22Rv1 (cell line): ENCODE results near the gene BCL10.

Experiments
- H3K27ac ChIP-seq: fragments of 450-650 bp; 2 replicates; pipeline ENCODE4 v1.5.1; 2017
- ZFX ChIP-seq: fragments of 450-650 bp; IDR thresholded peaks from 2 replicates; pipeline ENCODE4 v1.6.1; 2017; ENCODE audit warnings: antibody characterized with exemption, borderline replicate concordance
- TF ChIP-seq, protein P1 (sequence below): fragments of 450-650 bp; IDR thresholded peaks from 2 replicates; pipeline ENCODE4 v1.5.1; 2017; ENCODE audit warnings: mild to moderate bottlenecking

The BCL10 gene

DNA sequence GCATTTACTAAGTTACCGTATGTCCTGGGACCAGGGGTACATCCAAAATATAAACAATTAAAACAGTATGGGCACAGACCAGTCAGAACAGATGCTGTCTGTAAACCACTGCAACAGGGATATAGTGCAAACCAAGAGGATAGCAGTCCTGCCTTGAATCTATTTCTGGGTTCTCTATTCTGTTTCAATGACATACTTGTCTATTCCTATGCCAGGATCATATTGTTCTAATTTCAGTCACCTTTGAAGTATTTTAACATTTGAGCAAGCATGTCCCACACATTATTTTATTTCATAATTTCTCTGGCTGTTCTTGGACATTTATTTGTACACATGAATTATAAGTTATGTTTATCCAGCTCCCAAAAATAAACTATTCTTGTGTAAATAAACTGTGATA lies 47.5 kb downstream of the BCL10 start:
- H3K27ac ChIP-seq: no peak overlapping the region
- TF ChIP-seq, protein P1, sequence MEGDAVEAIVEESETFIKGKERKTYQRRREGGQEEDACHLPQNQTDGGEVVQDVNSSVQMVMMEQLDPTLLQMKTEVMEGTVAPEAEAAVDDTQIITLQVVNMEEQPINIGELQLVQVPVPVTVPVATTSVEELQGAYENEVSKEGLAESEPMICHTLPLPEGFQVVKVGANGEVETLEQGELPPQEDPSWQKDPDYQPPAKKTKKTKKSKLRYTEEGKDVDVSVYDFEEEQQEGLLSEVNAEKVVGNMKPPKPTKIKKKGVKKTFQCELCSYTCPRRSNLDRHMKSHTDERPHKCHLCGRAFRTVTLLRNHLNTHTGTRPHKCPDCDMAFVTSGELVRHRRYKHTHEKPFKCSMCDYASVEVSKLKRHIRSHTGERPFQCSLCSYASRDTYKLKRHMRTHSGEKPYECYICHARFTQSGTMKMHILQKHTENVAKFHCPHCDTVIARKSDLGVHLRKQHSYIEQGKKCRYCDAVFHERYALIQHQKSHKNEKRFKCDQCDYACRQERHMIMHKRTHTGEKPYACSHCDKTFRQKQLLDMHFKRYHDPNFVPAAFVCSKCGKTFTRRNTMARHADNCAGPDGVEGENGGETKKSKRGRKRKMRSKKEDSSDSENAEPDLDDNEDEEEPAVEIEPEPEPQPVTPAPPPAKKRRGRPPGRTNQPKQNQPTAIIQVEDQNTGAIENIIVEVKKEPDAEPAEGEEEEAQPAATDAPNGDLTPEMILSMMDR: no peak
- no peak for TF ChIP-seq ZFX

DNA sequence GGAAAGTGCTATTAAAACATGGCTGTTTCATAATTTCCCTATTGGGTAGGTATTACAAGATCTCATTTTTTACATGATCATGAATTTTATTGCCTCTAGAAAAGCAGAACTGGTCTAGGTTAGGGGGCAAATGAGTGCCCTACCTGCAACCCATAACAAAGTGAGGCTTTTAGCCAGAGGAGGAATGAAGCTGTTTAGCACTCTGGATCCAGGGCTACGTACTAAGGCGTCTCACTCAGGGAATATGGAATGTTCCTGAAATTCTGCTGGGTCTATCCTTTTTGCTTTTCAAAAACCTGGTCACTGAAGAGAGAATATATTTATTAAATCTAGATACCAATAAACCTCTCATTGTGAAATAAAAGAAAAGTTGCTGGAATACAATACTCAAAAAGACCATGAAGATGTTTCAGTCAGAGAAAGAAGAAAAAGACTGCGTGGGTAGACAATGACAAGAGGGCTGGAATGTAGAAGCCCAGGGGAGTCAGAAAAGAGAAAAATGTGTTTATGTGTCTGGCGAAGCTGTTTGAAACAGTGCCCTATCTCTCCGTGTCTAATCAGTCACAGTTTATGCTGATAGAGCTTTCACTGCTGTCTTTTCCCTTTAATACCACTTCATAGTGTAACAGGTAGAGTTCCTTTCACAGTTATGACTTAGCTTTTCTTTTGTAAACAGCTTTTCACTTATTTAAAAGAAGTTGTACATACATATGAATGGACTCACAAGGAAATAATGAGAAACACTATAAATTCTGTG lies 50.6 kb downstream of the BCL10 start:
- peak overlapping the region; percentile 50 for H3K27ac ChIP-seq
- no peak for TF ChIP-seq ZFX

DNA sequence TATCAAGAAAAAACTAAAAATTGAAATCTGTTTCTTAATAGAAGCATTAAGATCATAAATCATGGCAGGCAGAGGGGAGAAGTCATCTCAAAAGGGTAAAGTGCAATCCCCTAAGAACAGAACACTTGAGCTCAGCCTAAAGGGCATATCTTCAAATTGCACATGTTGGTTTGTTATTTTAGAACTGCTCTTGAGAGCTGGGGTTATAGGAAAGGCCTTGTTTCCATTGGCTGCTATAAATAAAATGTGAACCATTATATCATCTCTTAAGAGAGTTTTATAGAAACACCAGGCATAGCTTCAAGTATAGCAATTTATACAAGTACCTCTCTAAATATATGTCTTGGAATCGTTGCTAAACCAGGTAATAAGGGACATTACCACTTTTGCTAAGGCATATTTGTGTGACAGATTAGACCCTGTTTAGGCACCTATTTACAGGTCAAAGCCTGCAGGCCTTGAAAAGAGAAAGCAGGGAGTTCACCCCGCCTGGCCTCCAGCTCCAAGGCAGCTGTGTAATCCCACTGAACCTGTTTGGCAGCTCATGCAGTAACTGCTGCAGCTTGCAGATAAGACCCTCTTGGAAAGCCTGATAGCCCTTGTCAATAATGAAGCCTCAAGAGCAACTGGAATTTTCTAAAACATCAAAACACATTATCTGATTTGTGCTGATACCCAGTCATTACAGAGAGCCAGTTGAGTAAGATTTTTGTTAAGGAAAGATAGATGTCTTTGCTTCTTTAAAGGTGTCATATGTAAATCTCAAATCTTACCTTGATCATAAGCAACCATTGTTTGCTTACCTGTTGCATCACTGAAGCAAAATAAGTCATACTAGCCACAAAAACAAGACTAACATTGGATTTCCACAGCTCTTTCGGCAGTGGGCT lies 51.5 kb downstream of the BCL10 start:
- no peak for TF ChIP-seq ZFX
- TF ChIP-seq, protein P1: no peak
- H3K27ac ChIP-seq: peak overlapping the region; percentile 50

DNA sequence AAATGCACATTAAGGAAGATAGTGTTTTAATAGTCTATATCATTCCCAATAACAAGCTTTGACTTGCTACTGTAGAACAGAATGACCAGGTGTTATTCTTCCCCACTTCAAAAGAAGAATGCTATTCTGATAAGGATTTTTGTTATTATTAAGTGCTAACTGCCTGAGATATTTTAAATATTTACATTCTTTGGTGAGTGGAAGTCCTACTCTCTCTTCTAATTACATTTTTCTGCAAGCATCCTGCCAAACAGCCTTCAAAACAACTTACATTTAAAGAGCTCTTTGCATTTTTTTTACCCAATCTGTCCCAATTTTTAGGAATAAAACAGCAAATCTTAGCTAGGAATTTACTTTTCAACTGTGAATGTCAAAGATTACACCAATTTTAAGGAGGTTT lies 52.1 kb downstream of the BCL10 start:
- TF ChIP-seq ZFX: no peak
- TF ChIP-seq, protein P1: no peak
- peak overlapping the region; percentile 50 for H3K27ac ChIP-seq

DNA sequence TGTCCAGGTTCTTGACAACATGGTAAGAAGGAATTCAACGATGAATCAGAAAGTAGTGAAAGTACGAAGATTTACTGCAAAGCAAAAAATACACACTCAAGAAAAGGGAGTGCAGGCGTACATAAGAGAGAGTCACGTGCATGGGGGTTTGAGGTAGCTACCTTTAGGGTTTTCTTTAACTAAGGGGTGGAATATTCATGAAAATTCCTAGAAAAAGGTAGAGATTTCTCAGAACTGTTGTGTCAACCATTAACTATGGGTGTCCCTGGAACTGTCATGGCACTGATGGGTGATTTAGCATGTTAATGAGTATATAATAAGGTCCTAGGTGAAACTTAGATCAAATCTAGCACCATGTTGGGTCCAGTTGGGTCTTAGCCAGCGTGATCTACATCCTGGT lies 53.1 kb downstream of the BCL10 start:
- TF ChIP-seq, protein P1: no peak
- TF ChIP-seq ZFX: no peak
- no peak overlapping the region for H3K27ac ChIP-seq

DNA sequence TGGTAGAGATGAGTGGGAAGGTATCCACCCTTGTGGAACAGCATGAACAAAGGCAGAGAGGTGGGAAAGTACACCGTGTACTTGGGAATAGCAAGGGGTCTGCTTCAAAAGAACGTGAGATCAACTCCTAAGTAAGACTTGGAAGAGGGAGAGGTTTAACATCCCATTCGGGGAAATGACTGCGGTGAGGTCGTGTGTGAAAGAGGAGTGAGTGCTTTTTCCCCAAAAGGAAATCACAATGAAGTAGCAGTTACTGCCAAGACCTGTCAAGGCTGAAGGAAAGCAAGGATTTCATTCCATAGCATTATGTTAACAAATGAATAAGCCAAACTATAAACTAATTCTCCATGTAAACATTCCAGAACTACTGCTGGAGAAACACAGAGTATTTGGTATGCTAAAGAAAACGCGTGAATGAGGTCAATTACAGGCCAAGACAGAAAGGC lies 55.7 kb downstream of the BCL10 start:
- no peak for TF ChIP-seq ZFX
- TF ChIP-seq, protein P1: no peak
- no peak overlapping the region for H3K27ac ChIP-seq

DNA sequence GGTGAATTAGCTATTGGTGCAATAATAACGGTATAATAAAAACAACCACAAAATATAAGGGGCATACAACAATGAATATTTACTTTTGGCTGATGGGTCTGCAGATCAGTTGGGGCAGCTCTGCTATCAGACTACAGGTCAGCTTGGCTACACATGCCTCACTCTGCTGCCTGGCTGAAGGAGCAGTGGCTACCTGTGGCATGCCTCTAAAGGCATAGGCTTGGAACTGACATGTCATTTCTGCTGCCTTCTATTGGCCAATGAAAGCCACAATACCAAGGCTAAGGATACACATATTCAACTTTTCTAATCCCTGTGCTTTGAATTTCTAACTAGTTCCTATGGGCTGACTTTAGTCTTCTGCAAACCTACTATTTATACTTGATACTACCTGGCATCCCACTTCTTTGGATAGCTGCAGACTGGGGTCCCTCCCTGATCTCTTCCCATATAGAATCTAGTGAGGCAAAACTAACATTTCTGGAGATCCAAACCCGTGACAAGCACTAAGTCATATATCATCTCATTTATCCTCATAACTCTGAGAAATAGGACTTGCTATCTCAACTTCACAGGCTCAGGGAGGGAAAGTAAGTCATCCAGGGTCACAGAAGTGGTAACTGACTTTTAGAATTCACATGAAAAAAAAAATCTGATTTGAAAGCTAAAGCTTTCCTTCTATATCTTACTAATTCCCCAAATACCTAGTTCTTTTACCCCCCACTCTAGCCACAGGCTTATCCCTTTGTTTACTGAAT lies 56.4 kb downstream of the BCL10 start:
- TF ChIP-seq, protein P1: no peak
- TF ChIP-seq ZFX: no peak
- H3K27ac ChIP-seq: no peak overlapping the region
